Vagina (tissue), 2 donors: ENCODE measurements around the gene IL31RA. TPM values are rescaled to one million over a fixed set of nuclear protein-coding genes. Genes with fewer than 3 reads are reported as not detected.
"Not testable (repeated sequence)": the region's sequence is repeated elsewhere in the genome, so short reads cannot be mapped to it uniquely, and the experiment has no call there.

Experiments used
- DNase-seq, 2 donors: peaks; one replicate each; pipeline ENCODE4 v3.0.0-alpha.2; 2017; ENCODE audit errors: extremely low spot score in 2 of 2
- H3K27ac ChIP-seq: fragments of 200-600 bp; sonication (generic); one replicate; pipeline ENCODE4 v1.5.1; 2019
- H3K27me3 ChIP-seq: fragments of 200-600 bp; sonication (generic); one replicate; pipeline ENCODE4 v1.5.1; 2019
- H3K36me3 ChIP-seq, 2 donors: fragments of 200-600 bp; sonication (generic); one replicate each; pipeline ENCODE4 v1.5.1; 2017 to 2019
- H3K4me1 ChIP-seq: fragments of 200-600 bp; sonication (generic); one replicate; pipeline ENCODE4 v1.5.1; 2019
- H3K4me3 ChIP-seq, 2 donors: fragments of 200-600 bp; sonication (generic); 1 replicate in 1 of 2; 2 replicates in 1 of 2; pipeline ENCODE4 v1.5.1; 2016 to 2019
- H3K9me3 ChIP-seq: fragments of 200-600 bp; sonication (generic); one replicate; pipeline ENCODE4 v1.5.1; 2019
- CTCF ChIP-seq, 3 experiments: fragments of 450-650 bp in 2 of 3; fragments of 200-600 bp in 1 of 3; sonication (generic) in 1 of 3; IDR thresholded peaks; one replicate each; pipeline ENCODE4 v1.5.1; 2017 to 2019; ENCODE audit warnings: antibody characterized with exemption in 3 of 3, mild to moderate bottlenecking in 2 of 3, moderate library complexity in 2 of 3
- POLR2A ChIP-seq, 2 donors: fragments of 450-650 bp; IDR thresholded peaks; one replicate each; pipeline ENCODE4 v1.6.1; 2017; ENCODE audit warnings: antibody characterized with exemption in 2 of 2, mild to moderate bottlenecking in 2 of 2, moderate library complexity in 2 of 2
- POLR2AphosphoS5 ChIP-seq, 2 donors: sonication (generic); formaldehyde crosslinking; IDR thresholded peaks; one replicate each; pipeline ENCODE4 v1.9.0; 2017; ENCODE audit warnings: antibody characterized with exemption in 2 of 2, mild to moderate bottlenecking in 2 of 2, low read depth in 1 of 2; ENCODE audit not compliant: insufficient read depth in 1 of 2
- intact Hi-C: fragments of 100-400 bp; cut with DNase I; formaldehyde crosslinking; loops from one replicate; pipeline ENCODE4 v1.15.1; 2023
- total RNA-seq: library from RNA; depleted of rRNA; stranded (reverse); fragments of >200 nt; gene quantifications from one replicate; pipeline ENCODE4 v1.2.3, GENCODE V29; 2016

The IL31RA gene
- not detected for total RNA-seq

- no peak for DNase-seq
- Histone ChIP-seq H3K27me3 (no peaks in the 10 kb centered on the region), H3K4me1 (no peaks in the 10 kb centered on the region), H3K4me3 (no peak within 1 kb of the TSS), H3K36me3 (no peaks in the 10 kb centered on the region), H3K9me3 (no peaks in the 10 kb centered on the region), H3K27ac (no peak within 1 kb of the TSS)
- TF ChIP-seq POLR2A (IDR thresholded peaks at IDR 0.05) = no peak
- TF ChIP-seq CTCF (IDR thresholded peaks at IDR 0.05) = no peak
- TF ChIP-seq POLR2AphosphoS5 (IDR thresholded peaks at IDR 0.05; ENCODE audit: insufficient read depth in 1 of 2, low read depth in 1 of 2) = no peak
- intact Hi-C loops = no loop called here
Measured at GRCh38 chr5:55850839-55851674, at the start of gene IL31RA. Gene IL31RA, plus strand, starts transcription at chr5:55851357. Its CDS starts 214 bp downstream, at chr5:55851571.

GRCh38 chr5:55808814-55809213 is 42.3 kb upstream of the IL31RA start:
- H3K27me3 ChIP-seq, H3K4me1 ChIP-seq, H3K9me3 ChIP-seq, H3K27ac ChIP-seq, H3K36me3 ChIP-seq, intact Hi-C loops, H3K4me3 ChIP-seq, DNase-seq: not testable (repeated sequence)

GRCh38 chr5:55815939-55816338 is 35.2 kb upstream of the IL31RA start:
- H3K36me3 ChIP-seq, intact Hi-C loops, H3K27me3 ChIP-seq, H3K9me3 ChIP-seq, H3K4me3 ChIP-seq, H3K4me1 ChIP-seq, H3K27ac ChIP-seq, DNase-seq: not testable (repeated sequence)

GRCh38 chr5:55816342-55816741 is 34.8 kb upstream of the IL31RA start:
- Histone ChIP-seq H3K27ac (no peak overlapping the region), H3K9me3 (no peaks in the 10 kb centered on the region), H3K36me3 (no peaks in the 10 kb centered on the region), H3K4me3 (no peak overlapping the region), H3K4me1 (peaks cover 1% of the 10 kb centered on the region), H3K27me3 (no peaks in the 10 kb centered on the region)
- no peak for DNase-seq
- TF ChIP-seq POLR2AphosphoS5 (IDR thresholded peaks at IDR 0.05; ENCODE audit: insufficient read depth in 1 of 2, low read depth in 1 of 2) (no peak), POLR2A (IDR thresholded peaks at IDR 0.05) (no peak), CTCF (IDR thresholded peaks at IDR 0.05) (no peak)
- intact Hi-C loops = no loop called here

GRCh38 chr5:55817030-55817429 is 34.1 kb upstream of the IL31RA start:
- peaks cover 8% of the 10 kb centered on the region for H3K4me1 ChIP-seq
- DNase-seq = no peak
- intact Hi-C loops = no loop called here
- no peaks in the 10 kb centered on the region for H3K9me3 ChIP-seq
- H3K27ac ChIP-seq = no peak overlapping the region
- H3K4me3 ChIP-seq = no peak overlapping the region
- TF ChIP-seq POLR2AphosphoS5 (IDR thresholded peaks at IDR 0.05; ENCODE audit: insufficient read depth in 1 of 2, low read depth in 1 of 2) = no peak
- no peak for TF ChIP-seq CTCF (IDR thresholded peaks at IDR 0.05)
- TF ChIP-seq POLR2A (IDR thresholded peaks at IDR 0.05) = no peak
- H3K27me3 ChIP-seq = no peaks in the 10 kb centered on the region
- no peaks in the 10 kb centered on the region for H3K36me3 ChIP-seq

GRCh38 chr5:55820488-55820887 is 30.7 kb upstream of the IL31RA start:
- peaks cover 11% of the 10 kb centered on the region for H3K4me1 ChIP-seq
- H3K27ac ChIP-seq = no peak overlapping the region
- DNase-seq = no peak
- no peak overlapping the region for H3K4me3 ChIP-seq
- intact Hi-C loops = no loop called here
- H3K27me3 ChIP-seq = no peaks in the 10 kb centered on the region
- H3K9me3 ChIP-seq = no peaks in the 10 kb centered on the region
- no peaks in the 10 kb centered on the region for H3K36me3 ChIP-seq
- TF ChIP-seq POLR2AphosphoS5 (IDR thresholded peaks at IDR 0.05; ENCODE audit: insufficient read depth in 1 of 2, low read depth in 1 of 2) (no peak), CTCF (IDR thresholded peaks at IDR 0.05) (no peak), POLR2A (IDR thresholded peaks at IDR 0.05) (no peak)
